Limb (tissue), 2 donors: ENCODE results near the gene PRDX1.
"Not testable (repeated sequence)": the region's sequence is repeated elsewhere in the genome, so short reads cannot be mapped to it uniquely, and the experiment has no call there.

Source experiments
- DNase-seq, 2 donors: peaks; one replicate each; pipeline ENCODE4 v3.0.0-alpha.2; 2016; ENCODE audit errors: extremely low spot score in 2 of 2

The PRDX1 gene

GRCh38 chr1:45467353-45467752, 54.3 kb downstream of the PRDX1 start:
- DNase-seq, result not testable (repeated sequence)

DNA sequence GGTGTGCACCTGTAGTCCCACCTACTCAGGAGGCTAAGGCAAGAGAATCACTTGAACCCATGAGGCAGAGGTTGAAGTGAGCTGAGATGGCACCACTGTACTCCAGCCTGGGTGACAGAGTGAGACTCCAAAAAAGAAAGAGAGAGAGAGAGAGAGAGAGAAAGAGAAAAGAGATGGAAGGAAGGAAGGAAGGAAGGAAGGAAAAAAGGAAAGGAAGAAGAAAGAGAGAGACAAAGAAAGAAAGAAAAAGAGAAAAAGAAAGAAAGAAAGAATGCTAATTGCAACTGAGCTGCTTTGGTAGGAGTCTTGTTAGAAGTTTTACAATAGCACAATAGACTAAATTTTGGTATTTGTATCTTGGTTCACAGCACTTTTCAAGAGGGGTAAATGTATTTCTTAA, 56.4 kb downstream of the PRDX1 start:
- no peak for DNase-seq
